HPDE6-E6E7 (cell line): Measurements from ENCODE around the gene UBE2E1.
"Not testable (repeated sequence)": the region's sequence is repeated elsewhere in the genome, so short reads cannot be mapped to it uniquely, and the experiment has no call there.

Experiments used
- DNase-seq: peaks from one replicate; pipeline ENCODE4 v3.0.0; 2011; ENCODE audit warnings: missing footprints; ENCODE audit errors: extremely low spot score

Gene UBE2E1

GRCh38 chr3:23879485-23879884, 73.7 kb downstream of the UBE2E1 start:
- no peak for DNase-seq

DNA sequence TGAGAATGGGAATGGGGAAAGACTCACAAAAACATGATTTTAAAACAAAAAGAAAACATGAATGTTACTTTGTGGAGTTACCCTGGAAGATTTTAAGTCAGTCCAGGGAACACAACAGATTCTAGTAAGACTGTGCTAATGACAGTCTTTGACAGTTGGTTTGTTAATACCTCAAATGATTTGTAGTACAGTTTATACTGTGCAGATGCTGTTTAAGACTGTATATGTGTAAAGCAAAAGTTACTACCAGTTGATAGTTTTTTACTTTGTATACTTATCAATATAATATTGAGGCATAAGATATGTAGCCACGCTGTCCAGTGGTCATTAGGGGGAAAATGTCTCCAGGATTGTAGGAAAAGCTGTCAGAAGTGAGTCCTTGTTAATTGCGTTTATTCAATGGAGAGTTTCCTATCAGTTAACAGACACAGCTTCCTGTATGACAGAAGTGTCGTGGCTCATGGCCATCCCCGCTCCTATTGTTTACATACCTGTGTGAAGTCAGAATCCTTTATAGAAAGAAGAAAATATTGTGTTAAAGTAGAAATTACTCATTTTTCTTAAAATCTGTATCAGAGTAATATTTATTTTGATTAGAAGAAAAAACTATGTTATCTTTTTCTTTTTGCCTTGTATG, 75.1 kb downstream of the UBE2E1 start:
- DNase-seq, result no peak

- DNase-seq, result not testable (repeated sequence)
These were observed 76.2 kb downstream of the UBE2E1 start for GRCh38 chr3:23881993-23882392.

GRCh38 chr3:23882487-23882918, 76.7 kb downstream of the UBE2E1 start:
- no peak for DNase-seq

DNA sequence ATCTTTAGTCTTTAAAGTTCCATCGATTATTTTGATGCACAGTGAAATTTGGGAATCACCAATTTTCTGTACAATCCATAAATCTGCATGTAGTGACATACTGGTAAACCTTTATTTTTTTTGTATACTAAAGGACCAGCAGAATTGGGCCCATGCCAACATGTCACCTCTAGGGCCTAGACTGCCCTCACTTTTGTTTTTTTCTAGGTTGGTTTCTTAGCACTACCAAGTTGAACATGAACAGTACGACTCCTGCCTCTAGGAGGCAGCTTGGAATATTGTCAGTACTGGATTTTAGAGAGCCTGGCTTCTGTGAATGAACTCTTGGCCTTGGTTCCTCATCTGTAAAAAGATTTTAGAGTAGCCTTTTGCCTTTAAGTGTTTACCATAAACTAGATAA, 78.7 kb downstream of the UBE2E1 start:
- DNase-seq, result no peak

DNA sequence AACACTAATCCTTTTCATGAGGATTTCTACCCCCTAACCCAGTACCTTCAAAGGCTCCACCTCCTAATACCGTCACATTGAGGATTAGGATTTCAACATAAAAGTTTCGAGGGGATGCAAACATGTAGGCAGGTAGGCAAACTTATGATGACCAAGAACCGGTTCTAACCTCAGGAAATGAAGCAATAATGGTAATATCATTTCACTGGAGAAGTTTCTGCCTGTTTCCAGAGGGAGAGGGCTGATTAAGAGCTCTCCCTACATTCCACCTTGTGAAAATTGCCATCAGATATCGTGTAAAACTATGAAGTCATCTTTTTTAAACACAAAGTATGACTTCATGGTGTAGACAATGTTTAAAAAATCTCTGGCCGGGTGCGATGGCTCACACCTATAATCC, 79.5 kb downstream of the UBE2E1 start:
- no peak for DNase-seq

DNA sequence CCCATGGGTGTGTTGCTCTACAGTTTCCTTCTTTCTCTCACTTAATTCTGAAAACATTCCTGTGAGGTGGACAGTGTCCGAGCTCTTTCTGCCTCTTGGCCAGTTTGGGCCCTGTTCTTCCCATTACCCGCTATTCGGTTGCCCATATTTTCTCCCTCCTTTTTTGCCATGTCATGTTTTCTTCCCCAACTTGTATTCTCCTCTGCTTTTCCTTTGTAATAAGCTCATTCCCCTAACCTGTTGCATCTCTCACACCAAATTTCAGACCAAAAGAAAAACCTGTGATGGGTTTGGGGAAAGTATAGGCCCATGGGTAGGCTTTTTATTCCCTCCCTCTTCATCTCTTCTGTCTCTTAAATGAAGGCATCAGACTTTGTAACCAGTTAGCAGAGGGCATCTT, 80.6 kb downstream of the UBE2E1 start:
- DNase-seq, result no peak

GRCh38 chr3:23888617-23889228, 83.0 kb downstream of the UBE2E1 start:
- DNase-seq, result no peak

GRCh38 chr3:23889386-23889785, 83.6 kb downstream of the UBE2E1 start:
- no peak for DNase-seq

GRCh38 chr3:23889950-23890349, 84.2 kb downstream of the UBE2E1 start:
- DNase-seq, result no peak

DNA sequence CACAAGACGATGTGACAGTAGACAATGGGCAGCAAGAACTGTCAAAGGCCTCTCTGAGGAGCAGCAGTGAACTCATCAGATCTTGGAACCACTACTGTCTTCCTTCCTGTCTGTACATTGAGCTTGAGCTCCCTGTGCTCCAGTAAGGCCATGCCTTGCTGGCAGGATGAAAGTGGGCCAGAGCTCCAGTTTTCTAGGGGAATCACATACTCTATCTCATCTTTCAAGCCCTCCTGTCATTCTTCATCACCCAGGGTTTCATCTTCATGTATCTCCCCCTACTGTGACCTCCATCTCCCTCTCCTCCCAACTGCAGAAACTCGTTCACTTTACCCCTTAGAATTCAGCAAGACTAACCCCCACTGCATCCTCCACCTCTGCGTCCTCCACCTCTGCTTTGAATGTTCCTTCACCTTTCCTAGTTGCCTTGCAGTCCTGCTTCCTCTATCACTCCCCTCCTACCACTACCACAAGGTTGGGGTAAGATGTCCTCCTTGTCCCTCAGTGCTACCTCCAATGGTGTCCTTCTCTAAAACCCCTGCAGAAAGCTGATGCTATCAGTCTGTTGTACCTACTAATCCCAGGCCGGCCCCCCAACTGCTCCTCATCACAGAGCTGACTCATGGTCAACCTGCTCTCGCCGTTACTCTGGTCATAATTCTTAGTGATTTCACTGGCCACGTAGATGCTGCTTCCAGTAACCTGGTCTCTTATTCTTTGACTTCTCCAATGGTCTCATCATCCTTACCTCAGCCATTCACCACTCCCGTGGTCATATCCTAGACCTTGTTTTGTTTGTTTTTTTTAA, 88.7 kb downstream of the UBE2E1 start:
- no peak for DNase-seq

DNA sequence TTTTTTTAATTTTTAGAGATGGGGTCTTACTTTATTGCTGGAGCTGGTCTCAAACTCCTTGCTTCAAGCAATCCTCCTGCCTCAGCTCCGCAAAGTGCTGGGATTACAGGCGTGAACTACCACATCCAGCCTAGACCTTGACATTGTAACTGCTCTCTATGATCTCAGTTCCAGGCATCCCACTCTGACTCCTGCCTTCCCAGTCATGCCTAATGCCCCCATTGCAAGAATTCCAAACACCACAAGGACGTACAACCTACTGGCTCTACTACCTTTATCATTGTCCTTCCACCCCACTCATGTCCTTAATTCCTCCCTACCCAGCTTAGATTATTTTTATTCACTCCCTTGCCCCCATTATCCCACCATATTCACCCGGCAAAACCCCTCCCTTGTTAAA, 89.4 kb downstream of the UBE2E1 start:
- DNase-seq, result no peak

DNA sequence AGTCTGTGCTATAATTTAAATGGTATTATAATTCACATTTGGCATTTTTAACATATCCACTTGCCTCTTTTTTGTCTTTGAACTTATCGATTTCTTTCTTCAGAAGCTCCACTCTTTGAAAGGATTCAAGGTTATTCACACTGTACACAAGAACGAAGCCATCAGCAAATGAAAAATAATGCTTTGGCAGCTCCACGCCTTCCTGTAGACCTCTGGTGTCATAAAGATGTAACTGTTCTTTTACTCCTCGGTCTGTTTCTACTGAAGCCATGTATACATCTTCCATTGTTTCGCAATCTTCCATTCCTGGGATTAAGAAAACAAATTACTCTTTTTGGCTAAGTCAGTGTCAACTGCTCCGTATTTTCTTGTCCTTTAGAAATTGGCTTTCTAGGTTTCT, 95.0 kb downstream of the UBE2E1 start:
- no peak for DNase-seq

- DNase-seq, result no peak
These were observed 98.8 kb downstream of the UBE2E1 start for GRCh38 chr3:23904545-23904944.

DNA sequence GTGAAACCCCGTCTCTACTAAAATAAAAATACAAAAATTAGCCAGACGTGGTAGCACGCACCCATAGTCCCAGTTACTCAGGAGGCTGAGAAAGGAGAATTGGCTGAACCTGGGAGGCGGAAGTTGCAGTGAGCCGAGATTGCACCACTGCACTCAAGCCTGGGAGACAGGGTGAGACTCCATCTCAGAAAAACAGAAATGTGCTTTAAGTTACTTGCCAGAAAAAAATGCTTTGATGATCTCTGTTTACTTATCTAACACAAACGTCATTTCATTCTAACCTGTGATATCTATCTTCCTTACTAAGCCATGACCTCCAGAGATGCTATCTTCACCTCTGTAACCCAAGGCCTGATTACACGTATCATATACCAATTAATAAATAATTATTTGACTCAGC, 103.6 kb downstream of the UBE2E1 start:
- no peak for DNase-seq

GRCh38 chr3:23911397-23911796, 105.6 kb downstream of the UBE2E1 start:
- no peak for DNase-seq

DNA sequence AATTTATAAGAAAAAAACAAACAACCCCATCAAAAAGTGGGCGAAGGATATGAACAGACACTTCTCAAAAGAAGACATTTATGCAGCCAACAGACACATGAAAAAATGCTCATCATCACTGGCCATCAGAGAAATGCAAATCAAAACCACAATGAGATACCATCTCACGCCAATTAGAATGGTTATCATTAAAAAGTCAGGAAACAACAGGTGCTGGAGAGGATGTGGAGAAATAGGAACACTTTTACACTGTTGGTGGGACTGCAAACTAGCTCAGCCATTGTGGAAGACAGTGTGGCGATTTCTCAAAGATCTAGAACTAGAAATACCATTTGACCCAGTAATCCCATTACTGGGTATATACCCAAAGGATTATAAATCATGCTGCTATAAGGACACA, 106.6 kb downstream of the UBE2E1 start:
- not testable (repeated sequence) for DNase-seq

- DNase-seq, result no peak
These were observed 107.4 kb downstream of the UBE2E1 start for GRCh38 chr3:23913182-23913581.

GRCh38 chr3:23913873-23914743, 108.4 kb downstream of the UBE2E1 start:
- no peak for DNase-seq

GRCh38 chr3:23915537-23916108, 109.9 kb downstream of the UBE2E1 start:
- DNase-seq, result no peak

DNA sequence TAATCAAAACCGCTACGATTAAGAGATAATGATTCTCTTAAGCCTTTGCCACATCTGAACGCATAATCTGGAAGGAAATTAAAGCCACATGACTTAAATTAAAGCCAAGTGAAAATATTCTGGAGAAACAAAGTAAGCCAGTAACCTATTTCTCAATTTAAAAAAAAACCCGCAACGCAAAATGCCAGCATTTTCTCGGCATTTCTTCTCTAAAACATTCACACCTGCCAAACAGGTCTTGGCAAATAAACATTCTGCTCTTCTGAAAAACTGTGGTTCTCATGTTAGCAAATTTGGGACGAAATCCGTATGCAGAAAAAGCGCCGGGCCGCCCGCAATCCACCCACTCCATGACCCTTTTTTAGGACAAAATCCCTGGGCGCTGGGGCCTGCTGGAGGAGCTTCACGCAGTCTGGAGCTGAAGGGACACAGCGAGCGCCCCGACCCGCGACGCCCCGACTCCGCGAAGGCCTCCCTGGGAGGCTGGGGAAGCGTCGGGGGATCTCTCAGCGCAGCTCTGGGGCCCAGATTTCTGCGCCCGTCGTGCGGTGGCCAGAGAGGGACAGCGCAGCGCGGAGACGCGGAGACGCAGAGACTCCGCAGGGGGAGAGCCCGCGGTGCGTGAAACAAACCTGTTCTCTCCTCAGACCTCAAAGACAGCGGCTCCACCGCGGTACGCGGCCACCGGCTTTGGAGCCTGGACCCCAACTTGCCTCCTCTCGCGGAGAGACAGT, 110.6 kb downstream of the UBE2E1 start:
- no peak for DNase-seq
